NCI-H446 (cell line): ENCODE data around the gene SCN1B.
A peak's percentile ranks its signal among the peaks of the same experiment; 100 is the strongest.

ENCODE experiments used
- DNase-seq, 2 experiments: peaks; one replicate each; lab custom pipeline; 2025; lab: John Stamatoyannopoulos, UW

The SCN1B gene

DNA sequence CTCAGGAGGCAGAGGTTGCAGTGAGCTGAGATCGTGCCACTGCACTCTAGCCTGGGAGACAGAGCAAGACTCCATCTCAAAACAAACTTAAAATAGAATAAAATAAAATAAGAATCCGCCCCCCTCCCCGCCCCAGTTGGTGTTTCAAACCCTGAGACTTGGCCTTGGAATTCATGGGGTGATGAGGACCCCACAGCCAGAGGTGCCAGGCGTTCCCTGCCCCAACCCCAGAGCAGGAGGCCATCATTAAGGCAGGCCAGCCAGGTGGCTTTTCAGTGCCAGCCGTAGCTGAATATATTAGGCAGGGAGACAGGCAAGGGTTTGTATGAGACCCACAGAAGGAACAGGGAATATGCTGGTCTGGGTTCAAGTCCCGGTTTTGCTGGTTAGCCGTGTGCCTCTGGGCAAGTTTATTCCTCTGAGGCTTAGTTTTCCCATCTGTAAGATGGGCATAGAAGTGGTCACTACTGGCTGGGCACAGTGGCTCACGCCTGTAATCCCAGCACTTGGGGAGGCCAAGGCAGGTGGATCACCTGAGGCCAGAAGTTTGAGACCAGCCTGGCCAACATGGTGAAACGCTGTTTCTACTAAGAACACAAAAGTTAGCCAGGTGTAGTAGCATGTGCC, 23.5 kb downstream of the SCN1B start:
- DNase-seq = no peak

DNA sequence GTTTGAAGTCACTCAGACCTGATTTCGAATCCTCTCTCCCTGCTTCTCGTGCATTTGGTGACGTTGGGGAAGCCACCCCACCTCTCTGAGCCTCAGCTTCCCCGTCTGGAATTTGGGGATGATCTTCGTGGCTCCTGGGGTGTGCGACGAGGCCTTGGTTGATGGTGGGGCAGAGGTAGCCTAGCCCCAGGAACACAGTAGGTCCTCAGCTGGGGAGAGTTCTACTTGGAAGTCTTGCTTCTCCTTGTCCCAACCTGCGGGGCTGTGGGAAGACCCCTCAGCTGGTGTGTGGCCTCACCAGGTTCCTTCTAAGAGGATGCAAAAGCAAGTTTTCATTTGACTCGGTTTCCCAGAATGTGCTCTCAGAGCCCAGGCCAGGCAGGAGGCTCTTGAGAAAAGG, 24.4 kb downstream of the SCN1B start:
- no peak for DNase-seq

DNA sequence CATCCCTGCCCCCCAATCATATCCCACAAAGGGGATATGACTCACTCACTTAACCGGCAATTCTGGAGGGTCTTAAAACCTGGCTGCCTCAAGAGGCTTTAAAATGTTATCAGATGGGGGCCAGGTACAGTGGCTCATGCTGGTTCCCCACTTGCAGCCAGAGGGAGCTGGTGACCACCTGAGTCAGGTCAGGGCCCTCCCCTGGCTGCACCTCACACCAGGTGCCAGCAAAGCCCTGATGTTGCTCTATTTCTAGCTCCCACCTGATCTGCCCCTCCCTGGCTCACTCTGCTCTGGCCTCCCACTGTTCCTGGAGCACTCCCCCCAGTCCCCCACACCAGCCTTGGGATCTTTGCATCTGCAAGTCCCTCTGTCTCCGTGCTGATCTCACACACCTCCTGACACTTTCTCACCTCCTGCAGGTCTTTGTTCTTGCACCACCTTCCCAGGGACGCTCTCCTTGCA, 25.5 kb downstream of the SCN1B start:
- DNase-seq = no peak

DNA sequence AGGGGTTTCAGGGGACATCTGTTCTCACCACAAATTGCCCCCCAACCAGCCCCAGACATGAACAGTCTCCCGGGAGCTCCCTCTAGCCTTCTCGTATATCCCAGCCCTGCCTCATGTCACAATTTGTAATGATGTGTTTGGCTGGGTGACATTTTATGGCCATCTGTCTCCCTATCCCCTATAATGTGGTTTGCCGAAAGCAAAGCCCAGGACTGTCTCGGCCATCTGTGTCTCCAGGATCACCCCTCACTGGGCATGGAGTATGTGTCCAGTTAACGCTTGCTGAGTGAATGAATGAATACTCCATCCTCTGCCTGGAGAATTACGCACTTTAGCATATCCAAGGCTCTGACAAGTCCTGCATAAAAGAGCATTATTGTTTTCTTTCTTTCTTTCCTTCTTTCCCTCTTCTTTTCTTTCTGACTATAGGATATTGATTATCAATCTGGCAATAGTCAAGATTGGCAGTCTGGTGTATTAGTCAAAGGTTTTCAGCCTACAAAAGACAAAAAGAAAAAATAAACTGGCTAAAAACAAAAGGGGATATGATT, 26.3 kb downstream of the SCN1B start:
- DNase-seq = no peak

DNA sequence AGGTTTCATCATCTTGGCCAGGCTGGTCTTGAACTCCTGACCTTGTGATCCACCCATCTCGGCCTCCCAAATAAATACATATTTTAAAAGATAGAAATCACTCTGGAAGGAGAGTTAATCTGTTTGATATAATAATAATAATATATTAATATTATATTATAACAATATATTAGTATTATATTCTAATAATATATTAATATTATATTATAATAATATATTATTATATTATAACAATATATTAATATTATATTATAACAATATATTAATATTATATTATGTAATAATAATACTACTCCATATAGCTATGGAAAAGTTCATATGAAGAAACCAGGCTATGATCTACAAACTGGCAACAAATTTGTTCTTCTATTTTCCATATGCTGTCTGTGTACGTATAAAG, 28.1 kb downstream of the SCN1B start:
- no peak for DNase-seq

DNA sequence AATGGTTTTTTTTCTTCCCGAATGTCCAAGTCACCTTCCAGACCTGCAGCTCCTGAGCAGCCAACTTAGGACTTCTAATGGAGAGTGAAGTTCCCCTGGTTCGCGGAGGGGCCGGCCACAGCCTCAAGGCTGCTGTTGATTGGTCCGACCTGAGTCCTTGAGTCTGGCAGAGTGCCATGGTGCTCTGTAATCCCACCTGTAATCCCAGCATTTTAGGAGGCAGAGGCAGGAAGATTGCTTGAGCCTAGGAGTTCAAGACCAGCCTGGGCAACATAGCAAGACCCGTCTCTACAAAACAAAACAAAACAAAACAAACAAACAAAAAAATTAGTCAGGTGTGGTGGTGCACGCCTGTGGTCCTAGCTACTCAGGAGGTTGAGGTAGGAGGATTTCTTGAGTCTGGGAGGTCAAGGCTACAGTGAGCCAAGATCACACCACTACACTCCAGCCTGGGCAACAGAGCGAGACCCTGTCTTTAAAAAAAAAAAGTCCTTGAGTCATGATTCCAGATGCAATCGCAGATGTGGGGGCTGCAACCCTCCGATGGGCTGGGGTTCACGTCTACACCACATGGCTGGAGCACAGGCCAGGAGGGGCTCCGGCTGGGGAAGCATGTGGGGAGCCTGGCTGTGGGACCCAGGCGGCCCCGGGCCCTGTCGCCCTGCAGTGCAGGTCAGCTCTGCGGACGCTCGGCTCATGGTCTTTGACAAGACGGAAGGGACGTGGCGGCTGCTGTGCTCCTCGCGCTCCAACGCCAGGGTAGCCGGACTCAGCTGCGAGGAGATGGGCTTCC, 28.9 kb downstream of the SCN1B start:
- no peak for DNase-seq

DNA sequence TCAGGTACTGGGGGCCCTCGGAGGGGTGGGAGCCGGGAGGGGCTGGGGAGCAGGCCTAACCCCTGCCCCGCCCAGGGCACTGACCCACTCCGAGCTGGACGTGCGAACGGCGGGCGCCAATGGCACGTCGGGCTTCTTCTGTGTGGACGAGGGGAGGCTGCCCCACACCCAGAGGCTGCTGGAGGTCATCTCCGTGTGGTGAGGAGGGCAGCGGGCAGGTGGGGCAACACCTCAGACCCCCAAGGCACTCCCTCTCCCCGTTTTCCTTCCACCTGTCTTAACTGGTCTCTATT, 29.5 kb downstream of the SCN1B start:
- DNase-seq = no peak

DNA sequence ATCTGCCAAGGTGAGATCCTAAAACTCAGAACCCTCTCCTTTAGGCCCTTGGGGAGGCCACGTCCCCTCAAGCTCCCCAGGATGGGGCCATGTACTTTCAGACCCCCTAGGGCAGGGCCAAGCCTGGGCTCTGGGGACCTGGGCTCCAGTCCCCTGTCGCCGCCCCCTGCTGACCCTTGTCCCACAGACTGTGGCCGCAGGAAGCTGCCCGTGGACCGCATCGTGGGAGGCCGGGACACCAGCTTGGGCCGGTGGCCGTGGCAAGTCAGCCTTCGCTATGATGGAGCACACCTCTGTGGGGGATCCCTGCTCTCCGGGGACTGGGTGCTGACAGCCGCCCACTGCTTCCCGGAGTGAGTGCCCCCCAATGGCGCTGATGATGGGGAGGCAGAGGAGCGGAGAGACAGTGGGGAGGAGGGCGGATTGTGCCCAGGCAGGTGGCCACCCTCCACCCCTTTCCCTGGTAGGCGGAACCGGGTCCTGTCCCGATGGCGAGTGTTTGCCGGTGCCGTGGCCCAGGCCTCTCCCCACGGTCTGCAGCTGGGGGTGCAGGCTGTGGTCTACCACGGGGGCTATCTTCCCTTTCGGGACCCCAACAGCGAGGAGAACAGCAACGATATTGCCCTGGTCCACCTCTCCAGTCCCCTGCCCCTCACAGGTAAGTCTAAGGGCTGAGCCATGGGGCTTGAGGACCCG, 30.0 kb downstream of the SCN1B start:
- no peak for DNase-seq

DNA sequence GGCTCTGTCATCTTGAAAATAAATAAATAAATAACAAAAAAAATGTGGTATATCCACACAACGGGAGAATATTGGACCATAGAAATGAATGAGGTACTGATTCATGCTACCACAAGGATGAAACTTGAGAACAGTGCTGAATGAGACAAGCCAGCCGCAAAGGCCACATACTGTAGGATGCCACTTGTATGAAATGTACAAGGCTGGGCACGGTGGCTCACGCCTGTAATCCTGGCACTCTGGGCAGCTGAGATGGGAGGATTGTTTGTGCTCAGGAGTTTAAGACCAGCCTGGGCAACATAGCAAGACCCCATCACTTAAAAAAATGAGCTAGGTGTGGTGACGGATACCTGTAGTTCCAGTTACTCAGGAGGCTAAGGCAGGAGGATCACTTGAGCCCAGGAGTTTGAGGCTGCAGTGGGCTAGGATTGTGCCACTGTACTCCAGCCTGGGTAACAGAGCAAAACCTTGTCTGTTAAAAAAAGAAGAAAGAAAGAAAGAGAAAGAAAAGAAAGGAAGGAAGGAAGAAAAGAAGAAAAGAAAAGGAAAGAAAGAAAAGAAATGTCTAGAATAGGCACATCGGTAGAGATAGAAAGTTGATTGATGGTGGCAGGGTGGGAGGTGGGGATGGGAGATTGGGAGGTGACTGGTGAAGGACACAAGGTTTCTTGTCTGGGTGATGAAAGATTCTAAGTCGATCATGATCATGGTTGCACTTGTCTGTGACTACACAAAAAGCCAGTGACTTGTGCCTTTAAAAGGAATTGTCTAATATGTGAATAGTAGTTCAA, 31.5 kb downstream of the SCN1B start:
- DNase-seq = no peak

DNA sequence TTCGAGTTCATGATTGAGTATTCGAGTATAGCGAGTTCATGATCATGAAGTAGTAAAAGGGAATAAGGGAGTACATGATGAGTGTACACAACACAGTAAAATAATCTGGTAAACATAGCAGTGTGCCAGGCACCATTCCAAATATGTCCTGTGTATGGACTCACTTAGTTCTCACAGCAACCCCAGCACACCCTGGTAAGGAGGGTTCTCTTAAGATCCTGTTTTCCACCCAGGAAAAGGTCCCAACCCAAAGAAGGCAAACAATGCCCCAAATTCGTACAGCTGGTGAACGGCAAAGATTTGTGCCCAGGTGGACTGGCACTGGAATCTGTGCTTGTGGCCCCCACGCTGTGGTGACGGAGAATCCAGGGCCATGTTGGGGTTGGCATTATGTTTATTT, 32.7 kb downstream of the SCN1B start:
- no peak for DNase-seq

DNA sequence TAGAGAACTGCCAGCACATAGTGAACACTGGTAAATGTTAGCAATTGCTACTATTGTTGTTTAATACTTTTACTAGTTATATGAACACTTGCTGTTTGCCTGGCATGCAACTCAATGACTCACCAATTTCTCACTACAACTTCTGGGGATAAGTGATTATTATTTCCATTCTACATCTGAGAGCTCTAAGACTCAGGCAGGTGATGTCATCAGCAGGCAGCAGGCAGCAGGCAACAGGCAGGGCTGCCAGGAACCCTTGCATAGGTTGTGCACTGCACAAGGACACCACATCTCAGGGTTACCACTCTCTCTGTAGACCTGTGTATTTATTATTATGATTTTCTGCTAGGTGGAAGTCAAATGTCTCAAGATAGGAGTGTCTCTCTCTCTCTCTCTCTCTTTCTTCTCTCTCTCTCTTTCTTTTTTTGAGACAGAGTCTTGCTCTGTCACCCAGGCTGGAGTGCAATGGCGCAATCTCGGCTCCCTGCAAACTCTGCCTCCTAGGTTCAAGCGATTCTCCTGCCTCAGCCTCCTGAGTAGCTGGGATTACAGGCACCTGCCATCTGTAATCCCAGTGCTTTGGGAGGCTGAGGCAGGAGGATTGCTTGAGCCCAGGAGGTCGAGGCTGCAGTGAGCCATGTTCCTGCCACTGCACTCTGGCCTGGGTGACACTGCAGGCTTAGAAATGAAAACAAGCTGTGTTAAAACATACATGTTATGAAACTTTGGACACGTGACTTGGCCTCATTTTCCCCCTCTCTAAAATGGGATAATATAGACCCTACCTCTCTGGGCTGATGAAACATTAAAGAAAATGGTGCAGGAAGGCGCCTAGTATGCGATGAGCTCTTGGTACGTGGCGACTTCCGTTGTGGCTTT, 33.9 kb downstream of the SCN1B start:
- no peak for DNase-seq

DNA sequence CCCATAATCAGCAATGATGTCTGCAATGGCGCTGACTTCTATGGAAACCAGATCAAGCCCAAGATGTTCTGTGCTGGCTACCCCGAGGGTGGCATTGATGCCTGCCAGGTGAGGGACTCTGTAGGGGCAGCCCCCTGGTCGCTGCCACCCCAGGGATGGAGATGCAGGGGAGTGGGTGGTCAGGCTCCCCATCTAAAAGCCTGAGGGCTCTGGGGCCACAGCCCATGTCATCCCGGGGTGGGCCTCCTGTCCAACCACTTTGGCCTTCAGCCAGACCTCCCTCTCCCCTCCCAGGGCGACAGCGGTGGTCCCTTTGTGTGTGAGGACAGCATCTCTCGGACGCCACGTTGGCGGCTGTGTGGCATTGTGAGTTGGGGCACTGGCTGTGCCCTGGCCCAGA, 35.3 kb downstream of the SCN1B start:
- DNase-seq = no peak

DNA sequence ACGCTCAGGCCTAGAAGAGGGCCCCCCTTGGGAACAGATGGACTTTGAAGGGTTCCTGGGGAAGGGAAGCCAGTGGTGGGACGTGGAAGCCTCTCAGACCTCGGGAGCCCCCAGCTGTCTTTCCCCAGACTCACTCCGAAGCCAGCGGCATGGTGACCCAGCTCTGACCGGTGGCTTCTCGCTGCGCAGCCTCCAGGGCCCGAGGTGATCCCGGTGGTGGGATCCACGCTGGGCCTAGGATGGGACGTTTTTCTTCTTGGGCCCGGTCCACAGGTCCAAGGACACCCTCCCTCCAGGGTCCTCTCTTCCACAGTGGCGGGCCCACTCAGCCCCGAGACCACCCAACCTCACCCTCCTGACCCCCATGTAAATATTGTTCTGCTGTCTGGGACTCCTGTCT, 35.9 kb downstream of the SCN1B start:
- DNase-seq = no peak

DNA sequence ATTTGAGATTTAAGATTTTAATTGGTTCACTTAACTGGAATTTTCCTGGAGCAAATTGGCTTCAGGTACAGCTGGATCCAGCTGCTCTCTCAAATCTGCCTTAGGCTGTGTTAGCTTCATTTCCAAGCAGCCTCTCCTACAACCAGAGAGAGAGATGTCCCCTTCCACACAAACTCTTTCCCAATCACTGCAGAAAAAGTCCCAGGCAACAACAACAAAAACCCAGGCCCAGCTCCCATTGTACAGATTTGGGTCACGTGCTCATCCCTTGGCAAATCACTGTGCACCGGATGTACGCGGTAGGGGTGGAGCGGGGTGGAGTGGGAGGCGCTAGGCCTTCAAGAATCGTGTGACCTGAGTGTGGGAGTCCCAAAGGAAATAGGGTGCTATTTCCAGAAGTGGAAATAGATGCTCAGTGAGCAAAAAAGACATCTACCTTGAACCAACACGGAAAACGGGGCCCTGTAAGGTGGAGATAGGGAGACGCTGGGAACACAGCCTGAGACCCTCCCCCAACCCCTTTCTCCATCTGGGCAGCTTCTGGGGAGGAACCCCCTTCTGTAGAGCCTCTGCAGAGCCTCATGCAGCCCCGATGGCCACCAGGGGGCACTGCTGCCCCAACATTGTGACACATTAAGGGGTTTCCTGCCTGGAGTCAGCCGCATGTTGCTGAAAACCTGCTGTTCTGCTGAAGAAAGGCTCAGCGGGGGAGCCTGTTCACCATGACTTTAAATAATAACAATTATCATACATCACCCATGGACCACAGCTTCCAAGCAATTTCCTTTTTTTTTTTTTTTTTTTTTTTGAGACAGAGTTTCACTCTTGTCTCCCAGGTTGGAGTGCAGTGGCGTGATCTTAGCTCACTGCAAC, 36.7 kb downstream of the SCN1B start:
- peak; percentile 77 to 87 for DNase-seq

DNA sequence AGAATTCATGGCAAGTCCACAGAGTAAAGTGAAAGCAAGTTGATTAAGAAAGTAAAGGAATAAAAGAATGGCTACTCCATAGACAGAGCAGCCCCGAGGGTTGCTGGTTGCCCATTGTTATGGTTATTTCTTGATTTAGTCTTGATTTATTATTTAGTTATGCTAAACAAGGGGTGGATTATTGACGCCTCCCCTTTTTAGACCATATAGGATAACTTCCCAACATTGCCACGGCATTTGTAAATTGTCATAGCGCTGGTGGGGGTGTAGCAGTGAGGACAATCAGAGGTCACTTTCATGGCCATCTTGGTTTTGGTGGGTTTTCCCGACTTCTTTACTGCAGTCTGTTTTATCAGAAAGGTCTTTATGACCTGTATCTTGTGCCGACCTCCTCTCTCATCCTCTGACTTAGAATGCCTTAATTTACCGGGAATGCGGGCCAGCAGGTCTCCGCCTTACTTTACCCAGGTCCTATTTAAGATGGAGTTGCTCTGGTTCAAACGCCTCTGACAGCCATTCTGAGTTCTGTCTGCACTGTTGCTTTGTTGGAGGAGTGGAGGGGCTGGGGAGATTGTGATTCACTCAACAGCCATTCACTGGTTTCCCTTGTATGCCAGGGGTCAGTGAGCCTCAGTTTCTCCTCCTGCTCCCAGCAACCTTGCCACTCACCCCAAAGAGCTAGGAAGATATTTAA, 38.8 kb downstream of the SCN1B start:
- DNase-seq = no peak

DNA sequence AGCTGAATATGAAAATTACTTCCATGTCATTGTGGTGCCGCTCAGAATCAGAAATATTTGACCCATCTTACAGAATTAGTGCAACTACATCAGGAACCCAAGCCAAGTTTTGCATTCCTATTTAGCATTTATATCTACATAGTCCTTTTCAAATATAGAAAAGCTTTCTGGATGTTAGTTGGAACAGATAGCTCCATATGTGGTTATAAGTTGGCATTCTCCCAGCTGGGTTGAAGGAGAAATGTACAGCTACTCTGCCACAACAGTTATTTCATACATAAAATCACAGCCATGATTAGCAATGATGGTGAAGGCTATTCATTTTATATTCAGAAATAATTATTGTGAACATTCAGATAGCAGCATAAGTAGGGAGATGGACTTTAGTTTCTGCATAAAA, 39.4 kb downstream of the SCN1B start:
- peak in 1 of 2 experiments; percentile 10 for DNase-seq

DNA sequence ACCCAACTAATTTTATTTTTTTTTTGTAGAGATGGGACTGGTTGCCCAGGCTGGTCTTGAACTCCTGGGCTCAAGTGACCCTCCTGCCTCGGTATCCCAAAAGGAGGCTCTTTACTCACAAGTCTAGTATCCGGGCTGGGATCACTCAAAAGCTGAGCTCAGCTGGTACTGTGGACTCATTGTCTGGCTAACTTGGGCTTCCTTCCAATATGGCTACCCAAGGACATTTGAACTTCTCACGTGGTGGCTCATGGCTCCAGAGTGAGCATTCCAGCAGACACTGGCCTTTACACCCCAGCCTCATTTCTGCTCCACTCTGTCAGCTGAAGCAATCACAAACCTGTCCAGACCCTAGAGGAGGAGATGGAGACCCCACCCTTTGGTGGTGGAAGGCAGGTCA, 40.2 kb downstream of the SCN1B start:
- DNase-seq = no peak

DNA sequence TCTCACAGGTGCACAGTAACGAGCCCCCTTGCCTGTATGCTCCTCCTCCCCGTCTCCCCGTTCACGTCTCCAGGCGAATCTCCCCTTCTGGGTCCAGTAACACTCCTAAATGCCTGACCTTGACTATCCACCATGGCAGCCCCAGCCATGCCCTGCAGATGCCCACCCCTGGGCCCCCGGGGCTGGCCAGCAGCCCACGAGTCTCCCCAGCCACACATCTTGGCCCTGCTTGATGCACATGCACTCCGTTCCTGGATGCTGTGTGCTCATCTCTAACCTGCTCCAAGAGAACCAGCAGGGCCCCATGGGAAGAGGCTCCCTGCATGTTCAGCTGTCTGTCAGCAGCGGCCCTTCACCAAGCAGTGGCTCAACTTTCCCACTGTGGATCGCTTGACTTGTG, 43.2 kb downstream of the SCN1B start:
- no peak for DNase-seq

DNA sequence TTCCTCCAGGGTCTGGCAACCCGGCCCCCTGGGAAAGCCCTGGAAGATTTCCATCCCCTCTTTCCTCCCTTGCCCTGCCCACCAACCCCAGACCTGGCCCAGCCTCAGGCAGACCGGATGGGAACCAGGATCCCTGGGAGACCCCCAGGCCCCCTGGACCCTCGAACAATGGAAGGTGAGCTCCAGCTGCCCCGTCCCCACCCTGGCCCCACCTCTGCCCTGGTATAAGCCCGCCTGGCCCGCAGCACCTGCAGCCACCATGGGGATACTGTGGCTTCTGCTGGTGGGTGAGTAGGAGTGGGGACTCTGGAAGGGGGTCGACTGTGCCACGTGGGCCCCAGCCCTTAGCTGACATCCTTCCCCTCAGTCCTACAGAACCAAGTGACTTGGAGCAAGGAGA, 43.7 kb downstream of the SCN1B start:
- DNase-seq = no peak
